SU-DHL-6 (cell line): ENCODE data around the gene MCEE.
"Not testable (repeated sequence)": the region's sequence is repeated elsewhere in the genome, so short reads cannot be mapped to it uniquely, and the experiment has no call there.

ENCODE experiments used
- H2AFZ ChIP-seq: fragments of 200-600 bp; sonication (generic); 2 replicates; pipeline ENCODE4 v1.6.1; 2014; ENCODE audit warnings: low read depth, mild to moderate bottlenecking, moderate library complexity, mixed read lengths, antibody characterized with exemption, low read length; ENCODE audit not compliant: severe bottlenecking
- H3F3A ChIP-seq: fragments of 200-600 bp; shearing (Covaris generic); 2 replicates; pipeline ENCODE4 v1.6.0; 2016; ENCODE audit warnings: antibody characterized with exemption, mild to moderate bottlenecking; ENCODE audit not compliant: insufficient read depth
- H3K27ac ChIP-seq: fragments of 200-600 bp; sonication (generic); 2 replicates; pipeline ENCODE4 v1.5.1; 2016; ENCODE audit warnings: low read depth, mild to moderate bottlenecking, low read length, moderate library complexity, mixed read lengths
- H3K27me3 ChIP-seq: fragments of 200-600 bp; sonication (generic), shearing (Covaris generic); 2 replicates; pipeline ENCODE4 v1.6.0; 2014; ENCODE audit warnings: mild to moderate bottlenecking, low read length
- H3K36me3 ChIP-seq: fragments of 200-600 bp; sonication (generic); 2 replicates; pipeline ENCODE4 v1.6.1; 2014; ENCODE audit warnings: mild to moderate bottlenecking, low read length, mixed read lengths
- H3K4me2 ChIP-seq: fragments of 300-600, 200-600 bp; shearing (Covaris generic), sonication (generic); 2 replicates; pipeline ENCODE4 v1.6.0; 2014; ENCODE audit warnings: low read length, low read depth, mild to moderate bottlenecking; ENCODE audit not compliant: poor library complexity, severe bottlenecking
- H3K4me3 ChIP-seq: fragments of 200-600 bp; sonication (generic); 2 replicates; pipeline ENCODE4 v1.5.1; 2014; ENCODE audit warnings: antibody characterized with exemption, low read length, mild to moderate bottlenecking, mixed read lengths; ENCODE audit not compliant: insufficient read depth, poor library complexity, severe bottlenecking
- H3K79me2 ChIP-seq: fragments of 200-600 bp; sonication (generic); 2 replicates; pipeline ENCODE4 v1.6.1; 2014; ENCODE audit warnings: mild to moderate bottlenecking, low read length, moderate library complexity; ENCODE audit not compliant: insufficient read depth
- H3K9ac ChIP-seq: fragments of 200-600 bp; sonication (generic); 2 replicates; pipeline ENCODE4 v1.7.0; 2014; ENCODE audit warnings: mild to moderate bottlenecking, low read length
- H3K9me2 ChIP-seq: fragments of 200-600 bp; sonication (generic); replicated peaks from 2 replicates; pipeline ENCODE4 v1.6.1; 2014; ENCODE audit warnings: low read length; ENCODE audit not compliant: insufficient read depth
- H3K9me3 ChIP-seq: fragments of 200-600 bp; sonication (generic); 2 replicates; pipeline ENCODE4 v1.6.1; 2014; ENCODE audit warnings: low read length, mixed read lengths; ENCODE audit not compliant: insufficient read depth
- H4K20me1 ChIP-seq: fragments of 200-600 bp; sonication (generic); 2 replicates; pipeline ENCODE4 v1.6.1; 2014; ENCODE audit warnings: low read depth, mild to moderate bottlenecking, antibody characterized with exemption, low read length, moderate library complexity, mixed read lengths
- CTCF ChIP-seq: fragments of 200-600 bp; sonication (generic); IDR thresholded peaks from one replicate; pipeline ENCODE4 v1.5.1; 2017; ENCODE audit warnings: antibody characterized with exemption, mild to moderate bottlenecking, low read length, moderate library complexity; ENCODE audit not compliant: insufficient read depth, poor library complexity, severe bottlenecking
- EZH2phosphoT487 ChIP-seq: fragments of 200-600 bp; sonication (generic), shearing (Covaris generic); conservative IDR thresholded peaks from 2 replicates; pipeline ENCODE4 v1.6.1; 2018; ENCODE audit warnings: mild to moderate bottlenecking, antibody characterized with exemption, low read length, moderate library complexity, mixed read lengths

Gene MCEE

GRCh38 chr2:71117063-71117462, 13.0 kb downstream of the MCEE start:
- H3K4me2 ChIP-seq: no peak overlapping the region
- no peaks in the 10 kb centered on the region for H3K79me2 ChIP-seq
- H3K9ac ChIP-seq: no peak overlapping the region
- no peak overlapping the region for H3K27ac ChIP-seq
- H3K36me3 ChIP-seq: no peaks in the 10 kb centered on the region
- H4K20me1 ChIP-seq: no peaks in the 10 kb centered on the region
- no peaks in the 10 kb centered on the region for H3K9me2 ChIP-seq
- H2AFZ ChIP-seq: no peak overlapping the region
- H3K4me3 ChIP-seq: no peak overlapping the region
- no peaks in the 10 kb centered on the region for H3K9me3 ChIP-seq
- no peaks in the 10 kb centered on the region for H3F3A ChIP-seq
- no peaks in the 10 kb centered on the region for H3K27me3 ChIP-seq
- TF ChIP-seq CTCF (no peak), EZH2phosphoT487 (no peak)

- Histone ChIP-seq H3K4me3 (no peak overlapping the region), H3K4me2 (no peak overlapping the region), H3F3A (no peaks in the 10 kb centered on the region), H3K27ac (no peak overlapping the region), H3K9me2 (no peaks in the 10 kb centered on the region), H3K9me3 (no peaks in the 10 kb centered on the region), H3K9ac (no peak overlapping the region), H3K36me3 (peaks cover 6% of the 10 kb centered on the region), H4K20me1 (no peaks in the 10 kb centered on the region), H2AFZ (no peak overlapping the region), H3K27me3 (no peaks in the 10 kb centered on the region), H3K79me2 (no peaks in the 10 kb centered on the region)
- TF ChIP-seq CTCF (no peak), EZH2phosphoT487 (no peak)
Measured at GRCh38 chr2:71113843-71114242, 16.2 kb downstream of the MCEE start.

- Histone ChIP-seq H3K9ac (no peak overlapping the region), H3K9me3 (no peaks in the 10 kb centered on the region), H3K36me3 (peaks cover 6% of the 10 kb centered on the region), H3K4me2 (no peak overlapping the region), H3K27me3 (no peaks in the 10 kb centered on the region), H2AFZ (no peak overlapping the region), H3F3A (no peaks in the 10 kb centered on the region), H3K79me2 (no peaks in the 10 kb centered on the region), H3K27ac (no peak overlapping the region), H3K4me3 (no peak overlapping the region), H3K9me2 (no peaks in the 10 kb centered on the region), H4K20me1 (no peaks in the 10 kb centered on the region)
- no peak for TF ChIP-seq EZH2phosphoT487
- no peak for TF ChIP-seq CTCF
Measured at GRCh38 chr2:71108091-71108490, 21.9 kb downstream of the MCEE start.

GRCh38 chr2:71106463-71106862, 23.6 kb downstream of the MCEE start:
- H3F3A ChIP-seq, H3K4me3 ChIP-seq, H4K20me1 ChIP-seq, H3K79me2 ChIP-seq, H3K36me3 ChIP-seq, H3K9ac ChIP-seq, H2AFZ ChIP-seq, H3K27me3 ChIP-seq, H3K27ac ChIP-seq, H3K4me2 ChIP-seq, H3K9me3 ChIP-seq, H3K9me2 ChIP-seq: not testable (repeated sequence)
